Dendritic cell treated with granulocyte-macrophage colony-stimulating factor and Interleukin-4, amounts not matched to agents 40 ng/mL and 50 ng/mL, for 4 days (primary cell): ENCODE data around the gene MBD2.
A peak's percentile ranks its signal among the peaks of the same experiment; 100 is the strongest.
"Not testable (repeated sequence)": the region's sequence is repeated elsewhere in the genome, so short reads cannot be mapped to it uniquely, and the experiment has no call there.

ENCODE experiments used
- H3K27ac Mint-ChIP-seq: one replicate; pipeline ENCODE4 v1.8.0; 2022; ENCODE audit warnings: mild to moderate bottlenecking, mixed read lengths
- H3K27me3 Mint-ChIP-seq: one replicate; pipeline ENCODE4 v1.8.0; 2022; ENCODE audit warnings: mild to moderate bottlenecking, mixed read lengths
- H3K36me3 Mint-ChIP-seq: one replicate; pipeline ENCODE4 v1.8.0; 2022; ENCODE audit warnings: low read depth, mixed read lengths
- H3K4me1 Mint-ChIP-seq: one replicate; pipeline ENCODE4 v1.8.0; 2022; ENCODE audit warnings: low read depth, mixed read lengths
- H3K4me3 Mint-ChIP-seq: one replicate; pipeline ENCODE4 v1.8.0; 2022; ENCODE audit warnings: mild to moderate bottlenecking, moderate library complexity, mixed read lengths
- H3K9me3 Mint-ChIP-seq: one replicate; pipeline ENCODE4 v1.8.0; 2022; ENCODE audit warnings: mixed read lengths
- intact Hi-C: fragments of 100-400 bp; cut with micrococcal nuclease; formaldehyde crosslinking; loops from one replicate; pipeline ENCODE4 v1.15.0; 2022

Gene MBD2

DNA sequence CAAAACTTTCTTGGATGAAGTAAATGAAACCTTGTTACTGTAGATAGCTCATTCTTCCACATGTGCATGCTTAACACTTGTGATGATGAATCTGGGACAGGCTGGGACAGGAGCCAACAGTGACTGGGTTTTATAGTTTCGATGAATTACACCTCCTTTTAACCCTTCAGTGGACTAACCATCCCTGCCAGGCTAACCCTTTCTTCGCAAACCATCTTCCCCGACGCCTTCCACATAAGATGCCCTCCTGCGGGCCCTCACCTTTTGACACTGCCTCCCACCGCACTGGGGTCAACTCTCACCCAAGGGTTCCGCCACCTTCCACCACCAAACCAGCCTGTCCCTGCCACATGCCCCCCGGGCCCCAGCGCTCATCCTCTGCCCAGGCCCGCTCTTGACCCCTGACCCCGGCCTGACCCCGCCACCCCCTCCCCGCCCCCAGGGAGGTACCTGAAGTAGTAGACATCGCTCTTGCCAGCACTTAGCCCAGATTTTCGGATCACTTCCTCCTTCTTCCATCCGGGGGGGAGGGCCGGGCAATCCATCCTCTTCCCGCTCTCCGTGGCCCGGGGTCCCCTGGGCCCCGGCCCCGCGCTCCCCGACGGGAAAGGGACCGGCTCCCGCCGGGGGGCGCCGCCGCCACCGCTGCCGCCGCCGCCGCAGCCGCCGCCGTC is 764 bp downstream of the MBD2 start:
- Mint-ChIP-seq H3K4me1 (peaks cover 46% of the 10 kb centered on the region), H3K9me3 (no peaks in the 10 kb centered on the region), H3K36me3 (peaks cover 12% of the 10 kb centered on the region), H3K27me3 (no peaks in the 10 kb centered on the region), H3K27ac (peak overlapping the region; percentile 97), H3K4me3 (peak overlapping the region; percentile 85)
- intact Hi-C loops: loop anchor here (1.0 kb wide), 2 partner anchors 46 to 135 kb away; partner anchors contain the start of gene POLI

DNA sequence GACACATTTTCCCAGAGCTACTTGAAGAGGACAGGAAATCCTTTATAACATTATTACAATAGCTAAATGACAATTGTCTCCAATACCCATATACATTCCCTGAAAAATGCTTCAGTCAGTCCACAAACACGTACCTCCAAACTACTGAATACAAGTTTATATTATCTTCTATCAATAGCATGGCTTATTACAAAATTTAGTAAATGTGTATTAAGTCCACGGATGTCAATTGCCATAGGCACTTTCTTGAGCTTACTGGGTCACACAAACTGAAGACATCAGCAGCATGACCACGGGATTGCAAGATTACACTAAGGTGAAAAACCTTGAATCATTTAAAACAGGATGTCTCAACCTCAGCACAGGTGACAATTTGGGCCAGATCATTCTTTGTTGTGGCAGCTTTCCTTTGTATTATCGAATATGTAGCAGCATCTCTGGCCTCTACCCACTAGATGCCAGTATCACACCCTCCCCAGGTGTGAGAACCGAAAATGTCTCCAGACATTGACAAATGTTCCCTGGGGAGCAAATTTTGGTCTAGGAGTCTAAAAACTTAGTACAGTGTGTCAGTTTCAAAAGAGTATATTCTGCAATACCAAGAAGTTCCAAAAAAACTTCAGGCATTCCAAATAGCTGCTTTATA is 1.4 kb downstream of the MBD2 start:
- Mint-ChIP-seq H3K9me3 (no peaks in the 10 kb centered on the region), H3K4me1 (peaks cover 50% of the 10 kb centered on the region)
- intact Hi-C loops: no loop called here

DNA sequence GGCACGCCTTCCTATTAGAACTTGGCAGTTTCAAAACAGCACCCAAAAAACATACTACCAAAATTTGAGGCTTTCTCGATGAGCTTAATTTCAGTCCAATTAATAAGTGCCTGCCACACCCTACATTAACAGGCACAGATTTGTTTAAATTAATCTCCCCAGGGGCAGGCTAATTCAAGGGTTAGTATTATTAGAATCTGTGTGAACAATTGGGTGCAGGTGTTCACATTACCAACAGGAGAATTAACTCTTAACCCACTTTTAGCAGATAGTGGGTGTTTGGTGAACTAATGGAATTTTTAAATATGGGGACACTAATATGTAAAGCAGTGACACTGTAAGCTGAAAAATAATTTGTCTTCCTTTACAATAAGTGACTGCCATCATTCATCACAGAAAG is 4.1 kb downstream of the MBD2 start:
- Mint-ChIP-seq H3K4me1 (peaks cover 50% of the 10 kb centered on the region), H3K27ac (no peak overlapping the region), H3K27me3 (no peaks in the 10 kb centered on the region), H3K4me3 (no peak overlapping the region), H3K36me3 (peaks cover 12% of the 10 kb centered on the region), H3K9me3 (no peaks in the 10 kb centered on the region)
- intact Hi-C loops: no loop called here

More for the DNA sequence above, 1.4 kb downstream of the MBD2 start:
- peaks cover 12% of the 10 kb centered on the region for H3K36me3 Mint-ChIP-seq
- H3K27me3 Mint-ChIP-seq: no peaks in the 10 kb centered on the region
- peak overlapping the region; percentile 97 for H3K27ac Mint-ChIP-seq
- H3K4me3 Mint-ChIP-seq: peak overlapping the region; percentile 85

DNA sequence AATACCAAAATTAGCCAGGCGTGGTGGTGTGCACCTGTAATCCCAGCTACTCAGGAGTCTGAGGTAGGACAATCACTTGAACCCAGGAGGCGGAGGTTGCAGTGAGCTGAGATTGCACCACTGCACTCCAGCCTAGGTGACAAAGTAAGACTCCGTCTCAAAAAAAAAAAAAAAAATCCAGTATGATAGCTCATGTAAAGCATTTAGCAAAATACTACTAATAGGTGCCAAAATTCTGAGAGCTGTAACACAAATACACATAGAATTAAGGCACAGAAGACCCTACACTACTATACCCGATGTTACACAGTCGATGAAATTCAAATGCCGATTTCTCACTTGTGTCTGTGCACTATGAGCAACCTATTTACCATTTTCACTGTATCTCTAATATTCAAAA is 5.7 kb downstream of the MBD2 start:
- H3K27ac Mint-ChIP-seq, H3K27me3 Mint-ChIP-seq, H3K4me3 Mint-ChIP-seq, H3K36me3 Mint-ChIP-seq, intact Hi-C loops, H3K9me3 Mint-ChIP-seq: not testable (repeated sequence)
- peaks cover 54% of the 10 kb centered on the region for H3K4me1 Mint-ChIP-seq

DNA sequence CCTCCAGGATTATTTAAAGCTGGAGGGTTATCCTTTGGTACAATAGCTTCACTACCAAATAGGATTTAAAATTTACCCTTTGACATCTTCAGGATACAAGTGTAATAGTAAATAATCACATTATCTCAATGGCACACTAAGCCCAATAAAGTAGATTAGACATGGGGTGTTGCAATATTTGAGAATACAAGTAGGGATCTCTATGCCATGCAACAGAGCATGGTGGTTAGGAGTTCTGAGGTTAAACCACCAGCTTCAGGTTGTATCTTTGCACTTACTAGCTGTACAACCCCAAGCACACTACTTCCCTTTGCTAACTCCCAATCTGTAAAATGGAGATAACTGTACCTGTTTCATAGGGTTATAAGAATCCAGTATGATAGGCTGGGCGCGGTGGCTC is 6.2 kb downstream of the MBD2 start:
- intact Hi-C loops: no loop called here
- Mint-ChIP-seq H3K4me1 (peaks cover 51% of the 10 kb centered on the region), H3K36me3 (peaks cover 5% of the 10 kb centered on the region)

DNA sequence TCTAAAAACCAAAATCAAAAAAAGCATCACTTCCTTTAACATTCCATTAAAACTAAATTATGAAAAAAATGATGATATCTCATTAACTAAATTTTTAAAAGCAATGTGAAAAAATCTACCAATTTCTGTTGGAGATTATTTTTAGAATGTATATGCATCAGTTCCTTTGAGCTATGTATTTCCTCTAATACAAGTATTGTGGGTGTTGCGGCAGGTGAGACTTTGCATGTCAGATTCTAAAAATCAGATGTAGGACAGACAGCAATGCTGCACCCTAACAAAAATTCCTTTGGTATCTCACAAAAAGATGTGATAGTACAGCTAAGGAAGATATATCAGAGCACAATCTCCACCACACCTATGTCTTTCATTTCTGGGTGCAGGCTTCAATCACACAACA is 6.8 kb downstream of the MBD2 start:
- H3K27ac Mint-ChIP-seq: no peak overlapping the region
- H3K27me3 Mint-ChIP-seq: no peaks in the 10 kb centered on the region
- H3K36me3 Mint-ChIP-seq: peaks cover 5% of the 10 kb centered on the region
- H3K4me1 Mint-ChIP-seq: peaks cover 46% of the 10 kb centered on the region
- no peaks in the 10 kb centered on the region for H3K9me3 Mint-ChIP-seq
- intact Hi-C loops: no loop called here
- H3K4me3 Mint-ChIP-seq: no peak overlapping the region

More for the DNA sequence above, 6.2 kb downstream of the MBD2 start:
- H3K27ac Mint-ChIP-seq: no peak overlapping the region
- no peaks in the 10 kb centered on the region for H3K27me3 Mint-ChIP-seq
- H3K4me3 Mint-ChIP-seq: no peak overlapping the region
- no peaks in the 10 kb centered on the region for H3K9me3 Mint-ChIP-seq

DNA sequence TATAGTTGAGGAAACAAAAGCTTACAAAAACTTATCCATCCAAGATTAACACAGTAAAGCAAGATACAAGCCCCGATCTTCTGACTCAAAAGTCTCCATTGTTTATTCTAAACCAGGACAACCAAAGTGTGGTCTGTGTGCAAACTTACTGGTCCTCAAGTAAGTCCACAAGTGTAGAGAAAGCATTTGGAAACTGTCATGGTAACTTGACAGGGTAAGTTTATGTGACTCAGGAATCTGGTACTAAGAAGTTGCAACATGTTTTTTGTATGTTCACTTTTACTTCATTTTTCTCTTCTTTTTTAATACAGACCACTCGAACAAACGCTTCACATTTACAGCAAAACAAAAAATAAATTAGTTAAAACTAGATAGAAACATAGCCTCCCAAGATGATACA is 9.4 kb downstream of the MBD2 start:
- Mint-ChIP-seq H3K4me3 (no peak overlapping the region), H3K36me3 (peaks cover 5% of the 10 kb centered on the region), H3K27ac (no peak overlapping the region), H3K9me3 (no peaks in the 10 kb centered on the region), H3K4me1 (peaks cover 43% of the 10 kb centered on the region), H3K27me3 (no peaks in the 10 kb centered on the region)
- intact Hi-C loops: no loop called here

DNA sequence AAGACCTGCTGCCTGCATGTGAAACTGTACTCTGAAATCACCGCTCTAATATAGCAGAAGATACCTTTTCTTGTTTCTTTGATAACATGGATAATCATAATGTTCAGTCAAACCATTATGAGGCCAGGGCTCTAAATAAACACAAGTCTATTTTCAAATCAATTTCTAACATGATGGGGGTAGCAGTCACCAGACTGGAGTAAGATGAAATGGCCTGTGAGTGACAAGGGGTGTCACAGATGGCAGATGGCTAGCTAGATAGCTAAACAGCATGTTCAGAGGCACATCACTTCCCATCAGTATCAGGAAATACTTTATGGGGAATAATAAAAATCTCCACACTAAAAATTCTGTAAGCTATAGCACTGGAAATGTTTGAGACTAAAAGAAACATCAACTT is 14.0 kb downstream of the MBD2 start:
- Mint-ChIP-seq H3K27me3 (no peaks in the 10 kb centered on the region), H3K4me1 (peaks cover 63% of the 10 kb centered on the region), H3K4me3 (no peak overlapping the region), H3K36me3 (peaks cover 5% of the 10 kb centered on the region), H3K27ac (peak overlapping the region; percentile 51), H3K9me3 (no peaks in the 10 kb centered on the region)
- intact Hi-C loops: no loop called here

DNA sequence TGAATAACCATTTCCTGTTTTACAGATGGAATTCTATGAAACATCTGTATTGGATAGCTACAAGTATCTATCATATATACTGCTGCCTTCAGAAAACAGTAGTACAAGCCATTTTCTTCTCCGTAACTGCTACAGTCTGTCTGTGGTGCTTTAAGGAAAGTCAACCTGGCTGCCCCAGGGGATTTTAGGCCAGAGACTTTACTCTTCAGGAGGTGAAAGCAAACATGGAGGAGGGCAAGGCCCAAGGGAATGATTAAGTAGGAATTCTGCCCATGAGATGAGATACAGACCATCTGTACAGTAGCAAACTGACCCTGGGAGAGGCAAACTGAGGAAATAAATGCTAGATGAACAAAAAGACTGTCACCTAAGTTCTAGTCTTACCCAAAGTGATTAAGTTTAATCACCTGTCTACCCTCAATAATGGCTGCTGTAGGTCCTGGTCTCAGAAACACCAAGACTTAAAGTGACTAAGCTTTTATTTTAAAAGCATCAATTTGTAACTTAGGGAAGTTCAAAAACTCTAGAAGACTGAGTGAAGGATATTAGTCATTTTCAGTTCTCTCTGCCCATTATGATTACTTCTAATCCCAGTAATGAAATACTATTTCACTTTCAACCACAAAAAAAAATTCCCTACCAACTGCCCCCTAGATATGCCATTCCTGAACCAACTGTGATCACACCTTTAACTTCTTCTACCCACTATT is 14.8 kb downstream of the MBD2 start:
- Mint-ChIP-seq H3K27me3 (no peaks in the 10 kb centered on the region), H3K27ac (peak overlapping the region; percentile 51), H3K36me3 (peaks cover 9% of the 10 kb centered on the region), H3K9me3 (no peaks in the 10 kb centered on the region), H3K4me1 (peaks cover 63% of the 10 kb centered on the region), H3K4me3 (no peak overlapping the region)
- intact Hi-C loops: no loop called here

DNA sequence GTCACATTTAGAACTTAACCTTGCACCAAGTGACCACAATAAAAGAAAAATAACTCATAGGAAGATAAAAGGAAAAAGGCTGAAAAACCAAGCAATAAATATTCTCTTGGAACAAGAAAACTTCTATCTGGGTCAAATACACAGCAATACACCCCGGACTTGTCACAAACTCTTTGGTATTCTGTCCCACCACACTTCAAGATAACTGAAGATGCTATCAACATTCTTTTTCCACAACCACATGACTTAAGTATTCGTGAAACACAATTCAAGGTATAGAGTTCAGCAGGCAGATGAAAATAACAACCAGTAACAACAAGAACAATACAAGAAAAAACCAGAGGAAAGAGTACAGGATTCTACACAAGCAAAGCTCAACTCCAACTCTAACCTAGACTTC is 18.0 kb downstream of the MBD2 start:
- Mint-ChIP-seq H3K27me3 (no peaks in the 10 kb centered on the region), H3K4me1 (peaks cover 47% of the 10 kb centered on the region), H3K9me3 (no peaks in the 10 kb centered on the region), H3K27ac (no peak overlapping the region), H3K4me3 (no peak overlapping the region), H3K36me3 (peaks cover 38% of the 10 kb centered on the region)
- intact Hi-C loops: no loop called here

DNA sequence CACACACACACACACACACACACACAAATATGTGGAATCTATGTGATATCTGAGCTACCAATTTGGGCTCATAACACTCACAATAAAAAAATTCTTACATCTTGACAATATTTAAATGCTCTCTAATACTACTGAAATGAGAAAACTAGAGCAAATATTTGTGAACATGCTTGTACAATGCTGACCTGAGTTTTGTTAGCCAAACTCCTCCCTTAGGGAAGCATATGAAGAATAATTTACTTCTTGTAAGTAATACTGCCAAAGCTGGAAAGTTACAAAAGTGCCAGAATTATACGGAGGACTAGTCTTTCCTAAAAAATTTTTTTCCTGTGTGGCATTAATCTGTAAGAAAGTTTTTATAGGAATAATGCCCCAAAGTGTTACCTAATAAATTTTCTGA is 18.5 kb downstream of the MBD2 start:
- intact Hi-C loops: no loop called here
- Mint-ChIP-seq H3K27ac (peak overlapping the region; percentile 30), H3K9me3 (no peaks in the 10 kb centered on the region), H3K27me3 (no peaks in the 10 kb centered on the region), H3K36me3 (peaks cover 39% of the 10 kb centered on the region), H3K4me1 (peaks cover 43% of the 10 kb centered on the region), H3K4me3 (no peak overlapping the region)

DNA sequence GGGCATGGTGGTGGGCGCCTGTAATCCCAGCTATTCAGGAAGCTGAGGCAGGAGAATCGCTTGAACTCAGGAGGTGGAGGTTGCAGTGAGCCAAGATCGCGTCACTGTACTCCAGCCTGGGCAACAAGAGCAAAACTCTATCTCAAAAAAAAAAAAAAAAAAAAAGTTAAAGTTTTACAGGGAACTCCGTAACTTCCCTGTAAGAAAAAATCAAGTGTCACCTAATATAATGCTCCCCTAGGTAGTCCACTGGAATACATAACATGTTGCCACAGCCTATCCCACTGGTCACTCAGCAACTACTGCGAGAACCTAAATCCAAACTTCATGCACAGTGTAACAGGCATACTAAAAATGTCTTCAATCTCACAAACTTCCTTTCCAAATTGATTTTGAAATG is 19.0 kb downstream of the MBD2 start:
- Mint-ChIP-seq H3K36me3 (peaks cover 44% of the 10 kb centered on the region), H3K27ac (peak overlapping the region; percentile 30), H3K4me1 (peaks cover 41% of the 10 kb centered on the region)
- H3K4me3 Mint-ChIP-seq, H3K27me3 Mint-ChIP-seq, intact Hi-C loops, H3K9me3 Mint-ChIP-seq: not testable (repeated sequence)

DNA sequence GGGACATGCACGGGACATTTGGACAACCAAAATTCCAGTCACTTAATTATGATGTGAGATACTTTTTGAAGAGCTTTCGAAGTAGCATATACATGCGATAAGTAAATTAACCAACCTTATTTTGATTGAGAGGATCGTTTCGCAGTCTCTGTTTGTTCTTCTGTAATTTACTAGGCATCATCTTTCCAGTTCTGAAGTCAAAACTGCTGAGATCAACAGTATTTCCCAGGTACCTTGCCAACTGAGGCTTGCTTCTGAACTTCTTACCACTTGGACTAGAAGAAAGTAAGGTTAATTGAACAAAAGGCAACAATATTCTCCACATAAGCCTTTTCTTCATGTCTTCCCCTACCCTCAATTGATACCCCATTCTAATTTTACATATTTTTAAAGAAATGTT is 19.6 kb downstream of the MBD2 start:
- Mint-ChIP-seq H3K4me1 (peaks cover 36% of the 10 kb centered on the region), H3K9me3 (no peaks in the 10 kb centered on the region), H3K36me3 (peaks cover 50% of the 10 kb centered on the region), H3K27me3 (no peaks in the 10 kb centered on the region), H3K27ac (no peak overlapping the region), H3K4me3 (no peak overlapping the region)
- intact Hi-C loops: no loop called here

DNA sequence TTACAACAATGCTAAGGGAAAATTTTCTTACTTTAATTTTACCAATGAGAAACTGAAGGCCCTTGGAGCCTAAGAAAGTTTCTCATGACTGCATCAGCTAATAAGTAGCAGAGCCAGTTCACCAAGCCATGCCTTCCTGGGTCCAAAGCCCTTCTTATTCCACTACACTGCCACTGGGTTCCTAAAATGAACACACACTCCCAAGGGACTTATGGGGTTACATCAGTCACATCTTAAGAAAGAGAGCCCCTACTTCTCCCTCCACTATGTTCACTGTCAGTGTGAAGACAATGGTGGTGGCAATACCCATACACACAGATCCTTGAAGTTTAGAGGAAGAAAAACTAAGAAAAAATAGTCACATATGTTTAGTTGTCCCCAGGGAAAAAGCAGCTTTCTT is 20.6 kb downstream of the MBD2 start:
- no peak overlapping the region for H3K4me3 Mint-ChIP-seq
- intact Hi-C loops: no loop called here
- H3K4me1 Mint-ChIP-seq: peaks cover 36% of the 10 kb centered on the region
- H3K9me3 Mint-ChIP-seq: no peaks in the 10 kb centered on the region
- no peaks in the 10 kb centered on the region for H3K27me3 Mint-ChIP-seq
- H3K36me3 Mint-ChIP-seq: peaks cover 59% of the 10 kb centered on the region
- no peak overlapping the region for H3K27ac Mint-ChIP-seq
